GM12878 (cell line): ENCODE data around the gene GBGT1. TPM values are rescaled to one million over a fixed set of nuclear protein-coding genes. Genes with fewer than 3 reads are reported as not detected.

Source experiments
- ATAC-seq: fragments of 200-7000 bp; cut with Tn5 transposase; 3 replicates; pipeline ENCODE4 v1.9.1; 2020; ENCODE audit warnings: mild to moderate bottlenecking, moderate library complexity
- BruUV-seq: library from RNA; stranded (reverse); fragments of 400-500 nt; replicated peaks from 2 replicates; lab custom pipeline; 2021; lab: Mats Ljungman, UMichigan
- CTCF ChIA-PET: fragments of 300-600 bp; sonication (Branson Sonifier 250); formaldehyde crosslinking; extraction: SDS; loops from one replicate; lab custom pipeline; 2021; ENCODE audit warnings: inconsistent platforms; lab: Yijun Ruan, JAX
- POLR2A ChIA-PET: fragments of 350-600 bp; formaldehyde crosslinking; extraction: SDS; loops from one replicate; lab custom pipeline; 2021; ENCODE audit warnings: inconsistent platforms; lab: Charles Lee
- RAD21 ChIA-PET: fragments of 300-600 bp; sonication (Branson Sonifier 250); formaldehyde crosslinking; loops from one replicate; lab custom pipeline; 2023; ENCODE audit warnings: antibody characterized with exemption; ENCODE audit not compliant: unreplicated experiment; lab: Charles Lee
- SMC1A ChIA-PET: fragments of 300-600 bp; sonication (Branson Sonifier 250); formaldehyde crosslinking; loops from one replicate; lab custom pipeline; 2023; ENCODE audit not compliant: unreplicated experiment, uncharacterized antibody; lab: Charles Lee
- DNase-seq: peaks from one replicate; pipeline ENCODE4 v3.0.0-alpha.2; 2011; ENCODE audit warnings: low read depth, low spot score
- FAIRE-seq: peaks from 3 replicates; lab custom pipeline; 2011; peaks lifted over from hg19 to GRCh38; lab: Jason Lieb, UNC
- H2AFZ ChIP-seq: 2 replicates; pipeline ENCODE4 v1.6.0; 2011; ENCODE audit warnings: low read depth, low read length, control low read depth; ENCODE audit not compliant: control insufficient read depth
- H3K27ac ChIP-seq: 2 replicates; pipeline ENCODE4 v1.5.1; 2011; ENCODE audit warnings: control low read depth; ENCODE audit not compliant: control insufficient read depth, insufficient read depth
- H3K27me3 ChIP-seq, 2 experiments: replicated peaks in 1 of 2; 2 replicates each; pipeline versions ENCODE4 v1.6.0 to v1.6.1; 2011; ENCODE audit warnings: low read length in 1 of 2; ENCODE audit not compliant: control insufficient read depth in 2 of 2, insufficient read depth in 2 of 2
- H3K36me3 ChIP-seq, 2 experiments: 2 replicates each; pipeline ENCODE4 v1.5.1; 2011; ENCODE audit warnings: low read length in 1 of 2; ENCODE audit not compliant: control insufficient read depth in 2 of 2, insufficient read depth in 2 of 2
- H3K4me1 ChIP-seq: 2 replicates; pipeline ENCODE4 v1.6.1; 2011; ENCODE audit warnings: mild to moderate bottlenecking, low read length, moderate library complexity, mixed read lengths; ENCODE audit not compliant: control insufficient read depth, insufficient read depth
- H3K4me2 ChIP-seq: 2 replicates; pipeline ENCODE4 v1.6.0; 2011; ENCODE audit warnings: control low read depth; ENCODE audit not compliant: control insufficient read depth, insufficient read depth
- H3K4me3 ChIP-seq: fragments of 200-600 bp; sonication (generic); 2 replicates; pipeline ENCODE4 v1.5.1; 2016
- H3K79me2 ChIP-seq: 2 replicates; pipeline ENCODE4 v1.6.0; 2011; ENCODE audit warnings: low read length; ENCODE audit not compliant: control insufficient read depth, insufficient read depth
- H3K9ac ChIP-seq: 2 replicates; pipeline ENCODE4 v1.8.0; 2011; ENCODE audit warnings: low read length, control low read depth, mixed read lengths; ENCODE audit not compliant: control insufficient read depth, insufficient read depth
- H3K9me3 ChIP-seq: replicated peaks from 3 replicates; pipeline ENCODE4 v1.5.1; 2011; ENCODE audit warnings: mild to moderate bottlenecking, low read length; ENCODE audit not compliant: control insufficient read depth, insufficient read depth
- H4K20me1 ChIP-seq: 2 replicates; pipeline ENCODE4 v1.6.0; 2011; ENCODE audit not compliant: control insufficient read depth, insufficient read depth
- ATF7 ChIP-seq: fragments of 450-650 bp; IDR thresholded peaks from 2 replicates; pipeline ENCODE4 v1.6.1; 2016; ENCODE audit warnings: low read depth, mild to moderate bottlenecking
- CHD4 ChIP-seq: fragments of 200-600 bp; sonication (generic); IDR thresholded peaks from 2 replicates; pipeline ENCODE4 v1.6.1; 2016; ENCODE audit warnings: mild to moderate bottlenecking
- CUX1 ChIP-seq: IDR thresholded peaks from 2 replicates; pipeline ENCODE4 v1.6.1; 2012; ENCODE audit warnings: improper control_type of control experiment, low read depth, low read length; ENCODE audit not compliant: insufficient replicate concordance
- EED ChIP-seq: sonication (generic); IDR thresholded peaks from 2 replicates; pipeline ENCODE4 v1.6.1; 2016; ENCODE audit warnings: antibody characterized with exemption, low read depth
- GATAD2B ChIP-seq: fragments of 450-650 bp; conservative IDR thresholded peaks from 2 replicates; pipeline ENCODE4 v1.6.1; 2017; ENCODE audit warnings: low read depth, mild to moderate bottlenecking, moderate library complexity
- NFYA ChIP-seq: IDR thresholded peaks from 2 replicates; pipeline ENCODE4 v1.6.1; 2011; ENCODE audit warnings: low read depth, mild to moderate bottlenecking, low read length, improper control_type of control experiment, borderline replicate concordance
- RELA ChIP-seq: fragments of 450-650 bp; IDR thresholded peaks from 2 replicates; pipeline ENCODE4 v1.8.0; 2014; ENCODE audit warnings: borderline replicate concordance; ENCODE audit not compliant: partially characterized antibody
- USF2 ChIP-seq: IDR thresholded peaks from 2 replicates; pipeline ENCODE4 v1.6.1; 2011; ENCODE audit warnings: low read depth, low read length, improper control_type of control experiment, borderline replicate concordance
- WGBS: methylation state at CpG from one replicate; pipeline ENCODE4 v1.1.6; 2016; ENCODE audit warnings: low lambda C conversion rate; ENCODE audit not compliant: insufficient replicate concordance, insufficient coverage; ENCODE audit errors: missing lambda C conversion rate; 5-methylcytosine and 5-hydroxymethylcytosine counted together
- in situ Hi-C: fragments of 300-500 bp; cut with MboI; formaldehyde crosslinking; loops from 9 replicates; pipeline ENCODE4 v1.14.3; 2018; ENCODE audit warnings: mixed read lengths
- intact Hi-C: fragments of 100-400 bp; cut with micrococcal nuclease; formaldehyde crosslinking; loops from one replicate; pipeline ENCODE4 v1.14.2; 2022; ENCODE audit not compliant: unreplicated experiment
- polyA plus RNA-seq, 11 experiments: library from polyadenylated mRNA; depleted of rRNA in 4 of 11; unstranded in 6 of 11; stranded (reverse) in 5 of 11; fragments of >200 nt; fragmentation: Nextera tagmentation in 4 of 11; fragmentation: Illumina TruSeq in 1 of 11; extraction: Ambion mirVana in 4 of 11; extraction: Trizol in 1 of 11; gene quantifications; 1 replicate in 1 of 11; 2 replicates in 10 of 11; pipeline versions ENCODE4 v1.2.1 to v1.2.3, GENCODE V29; 2011 to 2016; ENCODE audit warnings: inconsistent platforms in 2 of 11, missing spikeins in 2 of 11, low read depth in 1 of 11
- total RNA-seq, 4 experiments: library from RNA; depleted of rRNA in 3 of 4; stranded (reverse); fragments of >200 nt in 3 of 4; fragmentation: Illumina TruSeq in 1 of 4; extraction: Trizol in 1 of 4; gene quantifications; 2 replicates each; pipeline versions ENCODE4 v1.2.1 to v1.2.3, GENCODE V29; 2013 to 2021

The GBGT1 gene
- total and polyA plus RNA-seq, 10 of the 15 experiments (the other 5 are each of a cell fraction or from before 2014, with no cell fraction given): 0.08 to 1.9 (median 0.49) TPM

- WGBS: 86% methylated on average over 19 of the region's 19 CpGs
- DNase-seq (no peak), ATAC-seq (no peak), FAIRE-seq (no peak)
- intact Hi-C loops: no loop called here
- peaks cover 12 to 14% of the 10 kb centered on the region in 2 experiments; a peak in 3 of 4 replicates for H3K36me3 ChIP-seq
- SMC1A ChIA-PET: interaction anchor here (0.8 to 3.9 kb wide), 7 partner anchors 10 to 96 kb away, joined by 3 to 44 read pairs (median 6); no protein-coding TSS in a partner anchor
- H3K27me3 ChIP-seq: no peaks in the 10 kb centered on the region
- no peak overlapping the region; the same call in 1 of the 2 replicates for H3K4me2 ChIP-seq
- CTCF ChIA-PET: interaction anchor here (2.6 to 22.5 kb wide), 4 partner anchors 11 to 91 kb away, joined by 9 to 401 read pairs (median 21); no protein-coding TSS in a partner anchor
- H3K9me3 ChIP-seq: no peaks in the 10 kb centered on the region
- in situ Hi-C loops: no loop called here
- H2AFZ ChIP-seq: no peak overlapping the region
- no peak for TF ChIP-seq RELA
- no peak for TF ChIP-seq ATF7
- TF ChIP-seq CHD4: no peak
- H3K9ac ChIP-seq: peak overlapping the region; percentile 52; the same call in 1 of the 2 replicates
- BruUV-seq: no TSS peak
- RAD21 ChIA-PET: interaction anchor here (4.6 to 14.4 kb wide), 2 partner anchors 20 to 33 kb away, joined by 24 to 219 read pairs; no protein-coding TSS in a partner anchor
- POLR2A ChIA-PET: interaction anchor here (0.7 to 7.3 kb wide), 5 partner anchors 13 to 35 kb away, joined by 3 to 66 read pairs (median 20); no protein-coding TSS in a partner anchor
- H3K4me3 ChIP-seq: no peak overlapping the region
- H3K4me1 ChIP-seq: peaks cover 51% of the 10 kb centered on the region
- H3K27ac ChIP-seq: peak overlapping the region; percentile 72
- peaks cover 55% of the 10 kb centered on the region for H3K79me2 ChIP-seq
- no peaks in the 10 kb centered on the region for H4K20me1 ChIP-seq
These were observed 50.4 kb downstream of the GBGT1 start for GRCh38 chr9:133113163-133113948.

GRCh38 chr9:133112663-133113026 is 51.1 kb downstream of the GBGT1 start:
- ChIA-PET SMC1A (interaction anchor here (1.1 to 1.6 kb wide), 2 partner anchors 31 to 95 kb away, joined by 4 to 7 read pairs; no protein-coding TSS in a partner anchor), CTCF (interaction anchor here (22.5 kb wide), 1 partner anchor 34 kb away, joined by 401 read pairs; no protein-coding TSS in a partner anchor), POLR2A (interaction anchor here (1.1 to 7.3 kb wide), 4 partner anchors 10 to 36 kb away, joined by 3 to 66 read pairs (median 12); no protein-coding TSS in a partner anchor), RAD21 (interaction anchor here (4.6 to 14.4 kb wide), 2 partner anchors 21 to 33 kb away, joined by 24 to 219 read pairs; no protein-coding TSS in a partner anchor)
- DNase-seq (peak; percentile 63), FAIRE-seq (no peak), ATAC-seq (peak; percentile 22)
- Histone ChIP-seq H3K9me3 (no peaks in the 10 kb centered on the region), H3K36me3 (peaks cover 18 to 19% of the 10 kb centered on the region in 2 experiments; a peak in 3 of 4 replicates), H3K9ac (peak overlapping the region; percentile 52; the same call in 1 of the 2 replicates), H3K4me1 (peaks cover 47% of the 10 kb centered on the region), H3K4me2 (peak overlapping the region; percentile 13; the same call in 1 of the 2 replicates), H4K20me1 (no peaks in the 10 kb centered on the region), H3K79me2 (peaks cover 51% of the 10 kb centered on the region), H3K27me3 (no peaks in the 10 kb centered on the region), H3K27ac (peak overlapping the region; percentile 72), H3K4me3 (no peak overlapping the region), H2AFZ (no peak overlapping the region)
- intact Hi-C loops: no loop called here
- in situ Hi-C loops: no loop called here
- WGBS: 0% methylated on average over 7 of the region's 7 CpGs
- no TSS peak for BruUV-seq
- no peak for TF ChIP-seq GATAD2B
- peak; percentile 29; the same call in 1 of the 2 replicates for TF ChIP-seq USF2
- no peak for TF ChIP-seq NFYA
- peak; percentile 53; the same call in 1 of the 2 replicates for TF ChIP-seq EED
- no peak for TF ChIP-seq CUX1
